ENCODE results near the gene NT5C. TPM values are rescaled to one million over a fixed set of nuclear protein-coding genes. Genes with fewer than 3 reads are reported as not detected.

The NT5C gene
- total RNA-seq, 1 donor from 2014 or later: 18.3 TPM

- no peaks in the 10 kb centered on the region for H3K27me3 ChIP-seq
- H3K4me1 ChIP-seq: peaks cover 3 to 24% of the 10 kb centered on the region in 2 donors
- no peak overlapping the region for H3K27ac ChIP-seq
- peaks cover 3 to 5% of the 10 kb centered on the region in 2 donors for H3K36me3 ChIP-seq
- H3K9me3 ChIP-seq: no peaks in the 10 kb centered on the region
- DNase-seq (ENCODE audit: low spot score in 2 of 2): no peak
- intact Hi-C loops (cut with DNase I): loop anchor here (2.0 kb wide), 2 partner anchors 57 to 85 kb away; no protein-coding TSS in a partner anchor
- H3K4me3 ChIP-seq: no peak overlapping the region
- TF ChIP-seq CTCF (IDR thresholded peaks at IDR 0.05): no peak
Observed at GRCh38 chr17:75115555-75115954, 16.0 kb downstream of the NT5C start.

GRCh38 chr17:75114552-75115314 lies 16.8 kb downstream of the NT5C start:
- TF ChIP-seq CTCF (IDR thresholded peaks at IDR 0.05): no peak
- Histone ChIP-seq H3K4me1 (peaks cover 3 to 27% of the 10 kb centered on the region in 2 donors), H3K27ac (peak overlapping the region; percentile 68 to 84), H3K27me3 (no peaks in the 10 kb centered on the region), H3K9me3 (no peaks in the 10 kb centered on the region), H3K36me3 (peaks cover 3 to 5% of the 10 kb centered on the region in 2 donors), H3K4me3 (peak overlapping the region; percentile 45 to 70)
- DNase-seq (ENCODE audit: low spot score in 2 of 2): no peak
- intact Hi-C loops (cut with DNase I): loop anchor here (1.0 to 5.0 kb wide), 5 partner anchors 17 to 158 kb away; partner anchors contain the start of genes MIF4GD and NT5C

- TF ChIP-seq CTCF (IDR thresholded peaks at IDR 0.05): peak; percentile 93 to 95 (median 95)
- peaks cover 3 to 5% of the 10 kb centered on the region in 2 donors for H3K36me3 ChIP-seq
- H3K4me1 ChIP-seq: peaks cover 3 to 30% of the 10 kb centered on the region in 2 donors
- DNase-seq (ENCODE audit: low spot score in 2 of 2): peak; percentile 53 to 95
- intact Hi-C loops (cut with DNase I): loop anchor here (1.0 to 5.0 kb wide), 5 partner anchors 17 to 158 kb away; partner anchors contain the start of genes MIF4GD and NT5C
- no peaks in the 10 kb centered on the region for H3K9me3 ChIP-seq
- peak overlapping the region; percentile 68 to 84 for H3K27ac ChIP-seq
- H3K4me3 ChIP-seq: peak overlapping the region; percentile 45 to 70
- H3K27me3 ChIP-seq: no peaks in the 10 kb centered on the region
Observed at GRCh38 chr17:75113798-75114551, 17.6 kb downstream of the NT5C start.

- Histone ChIP-seq H3K4me3 (no peak overlapping the region), H3K36me3 (no peaks in the 10 kb centered on the region), H3K27me3 (no peaks in the 10 kb centered on the region), H3K9me3 (no peaks in the 10 kb centered on the region), H3K27ac (no peak overlapping the region), H3K4me1 (peaks cover 3 to 30% of the 10 kb centered on the region in 2 donors)
- intact Hi-C loops (cut with DNase I): loop anchor here (5.0 kb wide), 1 partner anchor 160 kb away; the partner anchor contains the start of gene MIF4GD
- no peak for TF ChIP-seq CTCF (IDR thresholded peaks at IDR 0.05)
- DNase-seq (ENCODE audit: low spot score in 2 of 2): no peak
Observed at GRCh38 chr17:75111777-75112335, 19.7 kb downstream of the NT5C start.

- Histone ChIP-seq H3K4me1 (peaks cover 3 to 31% of the 10 kb centered on the region in 2 donors), H3K27ac (peak overlapping the region; percentile 41 to 44), H3K27me3 (no peaks in the 10 kb centered on the region), H3K4me3 (peak overlapping the region; percentile 93 to 94), H3K36me3 (no peaks in the 10 kb centered on the region), H3K9me3 (no peaks in the 10 kb centered on the region)
- intact Hi-C loops (cut with DNase I): loop anchor here (5.0 kb wide), 1 partner anchor 162 kb away; the partner anchor contains the start of gene MIF4GD
- TF ChIP-seq CTCF (IDR thresholded peaks at IDR 0.05): no peak
- DNase-seq (ENCODE audit: low spot score in 2 of 2): no peak
Observed at GRCh38 chr17:75110234-75110937, 21.2 kb downstream of the NT5C start.
